GM18519 (cell line): Measurements from ENCODE around the gene ST6GALNAC6.

Source experiments
- ATAC-seq: cut with Tn5 transposase; IDR thresholded peaks from one replicate; pipeline ENCODE4 v1.9.1; 2021; ENCODE audit warnings: mild to moderate bottlenecking, moderate library complexity; ENCODE audit not compliant: unreplicated experiment, low FRiP score

ST6GALNAC6 gene

GRCh38 chr9:127934986-127935385 is 35.6 kb upstream of the ST6GALNAC6 start:
- no peak for ATAC-seq

- ATAC-seq = no peak
Observed at GRCh38 chr9:127934248-127934647, 34.8 kb upstream of the ST6GALNAC6 start.

GRCh38 chr9:127931092-127931881 is 31.9 kb upstream of the ST6GALNAC6 start:
- ATAC-seq = no peak

- no peak for ATAC-seq
Observed at GRCh38 chr9:127930231-127931091, 31.1 kb upstream of the ST6GALNAC6 start, which contains the start of gene PIP5KL1. PIP5KL1 (minus strand) TSS chr9:127930777; CDS start chr9:127930752, 25 bp downstream.

- ATAC-seq = no peak
Observed at GRCh38 chr9:127929625-127929979, 30.2 kb upstream of the ST6GALNAC6 start.

- ATAC-seq = no peak
Observed at GRCh38 chr9:127928676-127929624, 29.5 kb upstream of the ST6GALNAC6 start.

- ATAC-seq = no peak
Observed at GRCh38 chr9:127927988-127928675, 28.7 kb upstream of the ST6GALNAC6 start.

- ATAC-seq = no peak
Observed at GRCh38 chr9:127927201-127927987, 28.0 kb upstream of the ST6GALNAC6 start.

GRCh38 chr9:127926906-127927200 is 27.4 kb upstream of the ST6GALNAC6 start:
- ATAC-seq = no peak

GRCh38 chr9:127925959-127926905 is 26.8 kb upstream of the ST6GALNAC6 start:
- ATAC-seq = no peak

- ATAC-seq = no peak
Observed at GRCh38 chr9:127924736-127925444, 25.5 kb upstream of the ST6GALNAC6 start.

GRCh38 chr9:127923771-127924170 is 24.4 kb upstream of the ST6GALNAC6 start:
- no peak for ATAC-seq

- ATAC-seq = no peak
Observed at GRCh38 chr9:127923046-127923445, 23.6 kb upstream of the ST6GALNAC6 start.

- no peak for ATAC-seq
Observed at GRCh38 chr9:127921557-127922120, 22.2 kb upstream of the ST6GALNAC6 start.

GRCh38 chr9:127920794-127921193 is 21.4 kb upstream of the ST6GALNAC6 start:
- ATAC-seq = no peak

GRCh38 chr9:127919253-127919815 is 19.9 kb upstream of the ST6GALNAC6 start:
- ATAC-seq = no peak
